ENCODE measurements around the gene TRIP10. TPM values are rescaled to one million over a fixed set of nuclear protein-coding genes. Genes with fewer than 3 reads are reported as not detected.

TRIP10 gene
- total and polyA plus RNA-seq, 10 of the 15 experiments (the other 5 are each of a cell fraction or from before 2014, with no cell fraction given), result 0.79 to 54.5 (median 32.5) TPM

GRCh38 chr19:6717036-6717435, 22.4 kb upstream of the TRIP10 start (continued):
- TF ChIP-seq, protein P1, sequence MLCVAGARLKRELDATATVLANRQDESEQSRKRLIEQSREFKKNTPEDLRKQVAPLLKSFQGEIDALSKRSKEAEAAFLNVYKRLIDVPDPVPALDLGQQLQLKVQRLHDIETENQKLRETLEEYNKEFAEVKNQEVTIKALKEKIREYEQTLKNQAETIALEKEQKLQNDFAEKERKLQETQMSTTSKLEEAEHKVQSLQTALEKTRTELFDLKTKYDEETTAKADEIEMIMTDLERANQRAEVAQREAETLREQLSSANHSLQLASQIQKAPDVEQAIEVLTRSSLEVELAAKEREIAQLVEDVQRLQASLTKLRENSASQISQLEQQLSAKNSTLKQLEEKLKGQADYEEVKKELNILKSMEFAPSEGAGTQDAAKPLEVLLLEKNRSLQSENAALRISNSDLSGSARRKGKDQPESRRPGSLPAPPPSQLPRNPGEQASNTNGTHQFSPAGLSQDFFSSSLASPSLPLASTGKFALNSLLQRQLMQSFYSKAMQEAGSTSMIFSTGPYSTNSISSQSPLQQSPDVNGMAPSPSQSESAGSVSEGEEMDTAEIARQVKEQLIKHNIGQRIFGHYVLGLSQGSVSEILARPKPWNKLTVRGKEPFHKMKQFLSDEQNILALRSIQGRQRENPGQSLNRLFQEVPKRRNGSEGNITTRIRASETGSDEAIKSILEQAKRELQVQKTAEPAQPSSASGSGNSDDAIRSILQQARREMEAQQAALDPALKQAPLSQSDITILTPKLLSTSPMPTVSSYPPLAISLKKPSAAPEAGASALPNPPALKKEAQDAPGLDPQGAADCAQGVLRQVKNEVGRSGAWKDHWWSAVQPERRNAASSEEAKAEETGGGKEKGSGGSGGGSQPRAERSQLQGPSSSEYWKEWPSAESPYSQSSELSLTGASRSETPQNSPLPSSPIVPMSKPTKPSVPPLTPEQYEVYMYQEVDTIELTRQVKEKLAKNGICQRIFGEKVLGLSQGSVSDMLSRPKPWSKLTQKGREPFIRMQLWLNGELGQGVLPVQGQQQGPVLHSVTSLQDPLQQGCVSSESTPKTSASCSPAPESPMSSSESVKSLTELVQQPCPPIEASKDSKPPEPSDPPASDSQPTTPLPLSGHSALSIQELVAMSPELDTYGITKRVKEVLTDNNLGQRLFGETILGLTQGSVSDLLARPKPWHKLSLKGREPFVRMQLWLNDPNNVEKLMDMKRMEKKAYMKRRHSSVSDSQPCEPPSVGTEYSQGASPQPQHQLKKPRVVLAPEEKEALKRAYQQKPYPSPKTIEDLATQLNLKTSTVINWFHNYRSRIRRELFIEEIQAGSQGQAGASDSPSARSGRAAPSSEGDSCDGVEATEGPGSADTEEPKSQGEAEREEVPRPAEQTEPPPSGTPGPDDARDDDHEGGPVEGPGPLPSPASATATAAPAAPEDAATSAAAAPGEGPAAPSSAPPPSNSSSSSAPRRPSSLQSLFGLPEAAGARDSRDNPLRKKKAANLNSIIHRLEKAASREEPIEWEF (IDR thresholded peaks at IDR 0.05; ENCODE audit: insufficient replicate concordance, low read depth, low read length), result no peak
- TF ChIP-seq NR2F1 (conservative IDR thresholded peaks at IDR 0.05) (no peak), RCOR1 (conservative IDR thresholded peaks at IDR 0.05; ENCODE audit: low read depth, low read length) (no peak)
- TF ChIP-seq, protein P2, sequence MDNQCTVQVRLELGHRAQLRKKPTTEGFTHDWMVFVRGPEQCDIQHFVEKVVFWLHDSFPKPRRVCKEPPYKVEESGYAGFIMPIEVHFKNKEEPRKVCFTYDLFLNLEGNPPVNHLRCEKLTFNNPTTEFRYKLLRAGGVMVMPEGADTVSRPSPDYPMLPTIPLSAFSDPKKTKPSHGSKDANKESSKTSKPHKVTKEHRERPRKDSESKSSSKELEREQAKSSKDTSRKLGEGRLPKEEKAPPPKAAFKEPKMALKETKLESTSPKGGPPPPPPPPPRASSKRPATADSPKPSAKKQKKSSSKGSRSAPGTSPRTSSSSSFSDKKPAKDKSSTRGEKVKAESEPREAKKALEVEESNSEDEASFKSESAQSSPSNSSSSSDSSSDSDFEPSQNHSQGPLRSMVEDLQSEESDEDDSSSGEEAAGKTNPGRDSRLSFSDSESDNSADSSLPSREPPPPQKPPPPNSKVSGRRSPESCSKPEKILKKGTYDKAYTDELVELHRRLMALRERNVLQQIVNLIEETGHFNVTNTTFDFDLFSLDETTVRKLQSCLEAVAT (IDR thresholded peaks at IDR 0.05), result no peak

DNA sequence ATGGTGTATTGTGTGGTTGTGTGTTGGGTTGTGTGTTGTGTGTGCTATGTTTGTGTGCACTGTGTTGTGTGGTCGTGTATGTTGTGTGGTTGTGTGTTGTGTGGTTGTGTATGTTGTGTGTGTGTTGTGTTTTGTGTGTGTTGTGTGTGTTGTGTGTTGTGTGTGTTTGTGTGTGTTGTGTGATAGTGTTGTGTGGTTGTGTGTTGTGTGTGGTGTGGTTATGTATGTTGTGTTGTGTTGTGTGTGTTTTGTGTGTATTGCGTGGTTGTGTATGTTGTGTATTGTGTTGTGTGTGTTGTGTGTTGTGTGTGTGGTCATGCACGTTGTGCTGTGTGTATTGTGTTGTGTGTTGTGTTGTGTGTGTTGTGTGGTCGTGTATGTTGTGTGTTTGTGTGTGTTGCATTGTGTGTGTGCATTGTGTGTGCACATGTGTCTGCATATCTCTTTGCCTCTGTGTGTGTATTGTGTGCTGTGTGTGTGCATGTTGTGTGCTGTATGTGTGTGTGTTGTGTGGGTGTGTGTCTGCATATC, 22.0 kb upstream of the TRIP10 start:
- H3K36me3 ChIP-seq (ENCODE audit: control insufficient read depth in 2 of 2, insufficient read depth in 2 of 2, low read length in 1 of 2), result no peaks in the 10 kb centered on the region
- RAD21 ChIA-PET (ENCODE audit: unreplicated experiment), result no interaction called here
- TF ChIP-seq SP1 (IDR thresholded peaks at IDR 0.05; ENCODE audit: low read depth, low read length) (no peak), WRNIP1 (IDR thresholded peaks at IDR 0.05; ENCODE audit: borderline replicate concordance, low read depth, low read length) (no peak), ZNF687 (IDR thresholded peaks at IDR 0.05) (no peak), PKNOX1 (IDR thresholded peaks at IDR 0.05) (peak; percentile 18; the same call in 1 of the 2 replicates), MTA3 (IDR thresholded peaks at IDR 0.05; ENCODE audit: borderline replicate concordance, low read length) (no peak), CBX3 (IDR thresholded peaks at IDR 0.05; ENCODE audit: borderline replicate concordance, low read depth) (no peak), ZNF217 (IDR thresholded peaks at IDR 0.05) (no peak)

More for the DNA sequence above, 22.0 kb upstream of the TRIP10 start:
- Histone ChIP-seq H4K20me1 (ENCODE audit: control insufficient read depth, insufficient read depth) (no peaks in the 10 kb centered on the region), H3K9me3 (replicated peaks; ENCODE audit: control insufficient read depth, insufficient read depth, low read length) (no peaks in the 10 kb centered on the region), H3K4me2 (ENCODE audit: control insufficient read depth, insufficient read depth) (no peak overlapping the region), H3K27ac (ENCODE audit: control insufficient read depth, insufficient read depth) (no peak overlapping the region), H3K4me3 (no peak overlapping the region), H3K27me3 (replicated peaks in 1 of 2; ENCODE audit: control insufficient read depth in 2 of 2, insufficient read depth in 2 of 2, low read length in 1 of 2) (no peaks in the 10 kb centered on the region), H3K79me2 (ENCODE audit: control insufficient read depth, insufficient read depth, low read length) (no peaks in the 10 kb centered on the region), H2AFZ (ENCODE audit: control insufficient read depth, low read depth, low read length) (no peak overlapping the region), H3K4me1 (ENCODE audit: control insufficient read depth, insufficient read depth, low read length) (peaks cover 21% of the 10 kb centered on the region), H3K9ac (ENCODE audit: control insufficient read depth, insufficient read depth, low read length) (no peak overlapping the region)
- ChIA-PET CTCF (no interaction called here), POLR2A (no interaction called here), SMC1A (ENCODE audit: uncharacterized antibody, unreplicated experiment) (no interaction called here)
- in situ Hi-C loops (cut with MboI), result no loop called here
- no peak for ATAC-seq
- BruUV-seq (replicated peaks), result no TSS peak
- intact Hi-C loops (cut with micrococcal nuclease; ENCODE audit: unreplicated experiment), result no loop called here
- no peak for DNase-seq (ENCODE audit: low read depth, low spot score)
- 39% methylated on average over 4 of the region's 4 CpGs for WGBS (ENCODE audit: insufficient coverage, insufficient replicate concordance, low lambda C conversion rate, missing lambda C conversion rate)
- FAIRE-seq, result peak; percentile 73

All from GM12878 (cell line).